H1 (cell line): ENCODE data around the gene SAT1. TPM values are rescaled to one million over a fixed set of nuclear protein-coding genes. Genes with fewer than 3 reads are reported as not detected.

Source experiments
- polyA plus RNA-seq, 7 experiments: library from polyadenylated mRNA; depleted of rRNA in 3 of 7; stranded (reverse) in 5 of 7; unstranded in 2 of 7; fragments of >200 nt in 5 of 7; fragments of 200-250 nt in 2 of 7; gene quantifications; 1 replicate in 5 of 7; 2 replicates in 1 of 7; 4 replicates in 1 of 7; pipeline versions ENCODE4 v1.2.1 to v1.2.3, GENCODE V29; 2011 to 2013; ENCODE audit warnings: missing spikeins in 2 of 7, mixed read lengths in 2 of 7
- total RNA-seq: library from RNA; stranded (reverse); fragmentation: NEBNext Ultra II Directional; extraction: Animal tissue kit (Norgen Biotek cat#: 25700); gene quantifications from 2 replicates; pipeline ENCODE4 v1.2.1, GENCODE V29; 2021
- TF ChIP-seq, protein P1 (sequence below): fragments of 300-600 bp; sonication (generic); IDR thresholded peaks from 2 replicates; pipeline ENCODE4 v1.7.1; 2012; ENCODE audit warnings: low read length, moderate library complexity, mild to moderate bottlenecking, inconsistent platforms; ENCODE audit not compliant: insufficient replicate concordance

Gene SAT1
- total and polyA plus RNA-seq, 2 of the 8 experiments (the other 6 are each of a cell fraction or from before 2014, with no cell fraction given) = 29.2 to 36.8 TPM

DNA sequence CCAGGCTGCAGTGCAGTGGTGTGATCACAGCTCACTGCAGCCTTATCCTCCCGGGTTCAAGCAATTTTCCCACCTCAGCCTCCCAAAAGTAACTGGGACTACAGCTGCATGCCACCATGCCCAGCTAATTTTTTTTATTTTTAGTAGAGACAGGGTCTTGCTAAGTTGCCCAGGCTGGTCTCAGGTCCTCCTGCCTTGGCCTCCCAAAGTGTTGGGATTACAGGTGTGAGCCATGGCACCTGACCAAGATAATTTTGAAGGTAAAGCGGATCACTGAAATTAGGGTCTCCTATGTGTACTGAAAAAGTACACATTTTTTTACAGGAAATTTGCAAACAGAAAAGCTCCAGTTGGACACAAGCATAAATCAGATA lies 4.8 kb downstream of the SAT1 start (continued):
- TF ChIP-seq, protein P1, sequence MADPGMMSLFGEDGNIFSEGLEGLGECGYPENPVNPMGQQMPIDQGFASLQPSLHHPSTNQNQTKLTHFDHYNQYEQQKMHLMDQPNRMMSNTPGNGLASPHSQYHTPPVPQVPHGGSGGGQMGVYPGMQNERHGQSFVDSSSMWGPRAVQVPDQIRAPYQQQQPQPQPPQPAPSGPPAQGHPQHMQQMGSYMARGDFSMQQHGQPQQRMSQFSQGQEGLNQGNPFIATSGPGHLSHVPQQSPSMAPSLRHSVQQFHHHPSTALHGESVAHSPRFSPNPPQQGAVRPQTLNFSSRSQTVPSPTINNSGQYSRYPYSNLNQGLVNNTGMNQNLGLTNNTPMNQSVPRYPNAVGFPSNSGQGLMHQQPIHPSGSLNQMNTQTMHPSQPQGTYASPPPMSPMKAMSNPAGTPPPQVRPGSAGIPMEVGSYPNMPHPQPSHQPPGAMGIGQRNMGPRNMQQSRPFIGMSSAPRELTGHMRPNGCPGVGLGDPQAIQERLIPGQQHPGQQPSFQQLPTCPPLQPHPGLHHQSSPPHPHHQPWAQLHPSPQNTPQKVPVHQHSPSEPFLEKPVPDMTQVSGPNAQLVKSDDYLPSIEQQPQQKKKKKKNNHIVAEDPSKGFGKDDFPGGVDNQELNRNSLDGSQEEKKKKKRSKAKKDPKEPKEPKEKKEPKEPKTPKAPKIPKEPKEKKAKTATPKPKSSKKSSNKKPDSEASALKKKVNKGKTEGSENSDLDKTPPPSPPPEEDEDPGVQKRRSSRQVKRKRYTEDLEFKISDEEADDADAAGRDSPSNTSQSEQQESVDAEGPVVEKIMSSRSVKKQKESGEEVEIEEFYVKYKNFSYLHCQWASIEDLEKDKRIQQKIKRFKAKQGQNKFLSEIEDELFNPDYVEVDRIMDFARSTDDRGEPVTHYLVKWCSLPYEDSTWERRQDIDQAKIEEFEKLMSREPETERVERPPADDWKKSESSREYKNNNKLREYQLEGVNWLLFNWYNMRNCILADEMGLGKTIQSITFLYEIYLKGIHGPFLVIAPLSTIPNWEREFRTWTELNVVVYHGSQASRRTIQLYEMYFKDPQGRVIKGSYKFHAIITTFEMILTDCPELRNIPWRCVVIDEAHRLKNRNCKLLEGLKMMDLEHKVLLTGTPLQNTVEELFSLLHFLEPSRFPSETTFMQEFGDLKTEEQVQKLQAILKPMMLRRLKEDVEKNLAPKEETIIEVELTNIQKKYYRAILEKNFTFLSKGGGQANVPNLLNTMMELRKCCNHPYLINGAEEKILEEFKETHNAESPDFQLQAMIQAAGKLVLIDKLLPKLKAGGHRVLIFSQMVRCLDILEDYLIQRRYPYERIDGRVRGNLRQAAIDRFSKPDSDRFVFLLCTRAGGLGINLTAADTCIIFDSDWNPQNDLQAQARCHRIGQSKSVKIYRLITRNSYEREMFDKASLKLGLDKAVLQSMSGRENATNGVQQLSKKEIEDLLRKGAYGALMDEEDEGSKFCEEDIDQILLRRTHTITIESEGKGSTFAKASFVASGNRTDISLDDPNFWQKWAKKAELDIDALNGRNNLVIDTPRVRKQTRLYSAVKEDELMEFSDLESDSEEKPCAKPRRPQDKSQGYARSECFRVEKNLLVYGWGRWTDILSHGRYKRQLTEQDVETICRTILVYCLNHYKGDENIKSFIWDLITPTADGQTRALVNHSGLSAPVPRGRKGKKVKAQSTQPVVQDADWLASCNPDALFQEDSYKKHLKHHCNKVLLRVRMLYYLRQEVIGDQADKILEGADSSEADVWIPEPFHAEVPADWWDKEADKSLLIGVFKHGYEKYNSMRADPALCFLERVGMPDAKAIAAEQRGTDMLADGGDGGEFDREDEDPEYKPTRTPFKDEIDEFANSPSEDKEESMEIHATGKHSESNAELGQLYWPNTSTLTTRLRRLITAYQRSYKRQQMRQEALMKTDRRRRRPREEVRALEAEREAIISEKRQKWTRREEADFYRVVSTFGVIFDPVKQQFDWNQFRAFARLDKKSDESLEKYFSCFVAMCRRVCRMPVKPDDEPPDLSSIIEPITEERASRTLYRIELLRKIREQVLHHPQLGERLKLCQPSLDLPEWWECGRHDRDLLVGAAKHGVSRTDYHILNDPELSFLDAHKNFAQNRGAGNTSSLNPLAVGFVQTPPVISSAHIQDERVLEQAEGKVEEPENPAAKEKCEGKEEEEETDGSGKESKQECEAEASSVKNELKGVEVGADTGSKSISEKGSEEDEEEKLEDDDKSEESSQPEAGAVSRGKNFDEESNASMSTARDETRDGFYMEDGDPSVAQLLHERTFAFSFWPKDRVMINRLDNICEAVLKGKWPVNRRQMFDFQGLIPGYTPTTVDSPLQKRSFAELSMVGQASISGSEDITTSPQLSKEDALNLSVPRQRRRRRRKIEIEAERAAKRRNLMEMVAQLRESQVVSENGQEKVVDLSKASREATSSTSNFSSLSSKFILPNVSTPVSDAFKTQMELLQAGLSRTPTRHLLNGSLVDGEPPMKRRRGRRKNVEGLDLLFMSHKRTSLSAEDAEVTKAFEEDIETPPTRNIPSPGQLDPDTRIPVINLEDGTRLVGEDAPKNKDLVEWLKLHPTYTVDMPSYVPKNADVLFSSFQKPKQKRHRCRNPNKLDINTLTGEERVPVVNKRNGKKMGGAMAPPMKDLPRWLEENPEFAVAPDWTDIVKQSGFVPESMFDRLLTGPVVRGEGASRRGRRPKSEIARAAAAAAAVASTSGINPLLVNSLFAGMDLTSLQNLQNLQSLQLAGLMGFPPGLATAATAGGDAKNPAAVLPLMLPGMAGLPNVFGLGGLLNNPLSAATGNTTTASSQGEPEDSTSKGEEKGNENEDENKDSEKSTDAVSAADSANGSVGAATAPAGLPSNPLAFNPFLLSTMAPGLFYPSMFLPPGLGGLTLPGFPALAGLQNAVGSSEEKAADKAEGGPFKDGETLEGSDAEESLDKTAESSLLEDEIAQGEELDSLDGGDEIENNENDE = no peak
- TF ChIP-seq, all 59 proteins: peak for 0
